HG02870 (cell line): Measurements from ENCODE around the gene CACNA1B.
"Not testable (repeated sequence)": the region's sequence is repeated elsewhere in the genome, so short reads cannot be mapped to it uniquely, and the experiment has no call there.

ENCODE experiments used
- ATAC-seq: cut with Tn5 transposase; IDR thresholded peaks from one replicate; pipeline ENCODE4 v1.9.1; 2021; ENCODE audit warnings: mild to moderate bottlenecking, moderate library complexity; ENCODE audit not compliant: unreplicated experiment

CACNA1B gene

DNA sequence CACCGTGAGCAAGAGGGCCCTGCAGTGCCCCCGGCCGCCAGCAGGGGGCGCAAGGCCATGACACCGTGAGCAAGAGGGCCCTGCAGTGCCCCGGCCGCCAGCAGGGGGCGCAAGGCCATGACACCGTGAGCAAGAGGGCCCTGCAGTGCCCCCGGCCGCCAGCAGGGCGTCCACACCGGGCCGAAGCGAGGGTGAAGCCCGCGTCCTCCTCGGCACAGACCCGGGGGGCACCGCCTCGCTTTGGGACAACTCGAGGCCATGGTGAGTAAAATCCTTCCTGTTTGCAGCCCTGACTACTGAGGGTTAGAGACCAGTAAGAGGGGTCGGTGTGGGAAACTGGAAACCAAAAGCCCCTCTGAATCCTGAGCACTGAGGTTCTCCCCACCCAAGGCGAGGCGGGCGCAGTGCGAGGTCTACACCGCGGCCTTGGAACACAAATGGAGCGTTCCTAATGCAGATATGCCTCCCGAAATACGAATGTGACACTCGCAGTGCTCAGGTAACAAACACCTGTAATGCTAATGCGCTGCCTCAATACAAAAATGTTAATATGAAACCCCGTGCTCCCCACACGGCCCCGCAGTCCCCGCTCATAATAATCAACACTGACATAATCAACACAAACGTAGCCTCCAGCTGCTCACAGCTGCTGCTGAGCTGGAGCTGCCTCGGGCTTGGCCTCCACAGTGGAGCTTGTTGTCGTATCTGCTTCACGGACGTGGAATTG, 249.4 kb downstream of the CACNA1B start:
- ATAC-seq: not testable (repeated sequence)

DNA sequence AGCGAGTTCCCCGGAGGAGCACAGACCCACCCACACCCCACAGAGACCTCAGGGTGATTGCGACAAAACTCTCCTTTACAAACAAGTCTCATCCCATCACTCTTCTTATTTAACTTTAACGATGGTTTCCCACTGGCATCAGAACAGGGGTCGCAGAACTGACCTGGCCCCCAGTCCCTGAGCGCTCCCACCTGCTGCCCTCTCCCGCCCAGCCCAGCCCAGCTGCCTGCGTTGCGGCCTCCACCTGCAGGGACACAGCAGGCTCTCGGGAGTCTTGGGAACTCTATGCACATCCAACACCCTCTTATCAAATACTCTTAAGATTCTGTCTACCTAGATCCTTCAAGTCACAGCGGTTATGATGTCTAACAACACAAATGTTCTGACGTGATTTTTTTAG, 250.4 kb downstream of the CACNA1B start:
- not testable (repeated sequence) for ATAC-seq

DNA sequence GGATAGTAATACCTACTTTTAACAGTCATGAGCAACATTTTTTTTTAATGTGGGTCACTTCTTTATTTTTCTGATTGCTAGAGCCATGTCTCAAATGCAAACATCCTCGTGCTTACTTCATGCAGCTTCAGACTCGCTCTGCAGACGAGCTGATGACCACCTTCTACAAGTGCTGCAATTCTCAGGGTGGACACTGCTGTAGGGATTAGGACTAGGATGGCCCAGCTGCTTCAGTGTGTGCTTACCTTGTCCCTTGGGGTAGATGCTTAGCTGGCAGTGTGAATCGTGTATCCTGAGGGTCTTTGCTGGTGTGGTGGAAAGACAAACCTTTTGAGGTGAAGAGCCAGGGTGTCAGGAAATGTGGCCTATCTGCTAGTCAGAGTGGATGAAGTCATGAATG, 251.7 kb downstream of the CACNA1B start:
- not testable (repeated sequence) for ATAC-seq

GRCh38 chr9:138132946-138133705, 255.5 kb downstream of the CACNA1B start:
- ATAC-seq: not testable (repeated sequence)

GRCh38 chr9:138134581-138134980, 257.0 kb downstream of the CACNA1B start:
- ATAC-seq: not testable (repeated sequence)

GRCh38 chr9:138139096-138139495, 261.5 kb downstream of the CACNA1B start:
- not testable (repeated sequence) for ATAC-seq

GRCh38 chr9:138140980-138141379, 263.4 kb downstream of the CACNA1B start:
- ATAC-seq: not testable (repeated sequence)

GRCh38 chr9:138142528-138143244, 265.1 kb downstream of the CACNA1B start:
- not testable (repeated sequence) for ATAC-seq

DNA sequence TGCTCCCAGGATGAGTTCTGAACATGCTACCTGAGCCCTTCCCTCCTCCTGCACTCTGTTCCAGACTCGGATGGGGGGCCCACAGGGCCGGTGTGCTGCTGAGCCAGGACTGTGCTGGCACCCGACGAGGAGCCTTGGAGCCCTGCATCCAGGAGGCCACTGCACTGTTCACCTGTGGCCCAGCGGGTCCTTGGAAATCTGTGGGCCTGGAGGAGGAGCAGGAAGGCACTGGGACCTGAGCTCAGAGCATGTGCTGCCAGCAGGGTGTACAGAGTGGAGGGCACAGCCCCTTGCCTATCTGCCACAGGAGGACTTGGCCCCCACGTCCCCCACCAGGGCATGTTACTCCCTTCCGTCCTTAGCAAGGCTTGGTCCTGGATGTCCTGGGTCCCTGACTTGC, 265.9 kb downstream of the CACNA1B start:
- ATAC-seq: not testable (repeated sequence)

DNA sequence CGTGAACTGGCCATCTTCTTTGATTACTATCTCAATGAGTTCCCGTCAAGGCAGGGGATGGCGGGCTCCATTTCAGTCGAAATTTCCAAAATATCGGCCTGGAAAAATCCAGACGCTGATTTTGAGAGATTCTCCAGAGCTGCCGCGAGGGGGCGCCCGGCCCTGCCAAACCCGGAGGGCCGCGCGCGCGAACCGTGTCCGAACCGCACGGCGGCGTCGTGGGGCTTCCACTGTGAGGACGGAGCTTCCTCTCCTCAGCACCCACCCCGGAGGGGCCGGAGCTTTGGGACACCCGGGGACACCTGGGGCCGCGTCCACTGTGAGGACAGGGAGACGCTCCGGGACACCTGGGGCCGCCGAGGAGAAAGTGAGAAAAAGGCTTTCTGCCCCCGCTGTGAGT, 270.0 kb downstream of the CACNA1B start:
- not testable (repeated sequence) for ATAC-seq

GRCh38 chr9:138149672-138150656, 272.4 kb downstream of the CACNA1B start:
- ATAC-seq: not testable (repeated sequence)

DNA sequence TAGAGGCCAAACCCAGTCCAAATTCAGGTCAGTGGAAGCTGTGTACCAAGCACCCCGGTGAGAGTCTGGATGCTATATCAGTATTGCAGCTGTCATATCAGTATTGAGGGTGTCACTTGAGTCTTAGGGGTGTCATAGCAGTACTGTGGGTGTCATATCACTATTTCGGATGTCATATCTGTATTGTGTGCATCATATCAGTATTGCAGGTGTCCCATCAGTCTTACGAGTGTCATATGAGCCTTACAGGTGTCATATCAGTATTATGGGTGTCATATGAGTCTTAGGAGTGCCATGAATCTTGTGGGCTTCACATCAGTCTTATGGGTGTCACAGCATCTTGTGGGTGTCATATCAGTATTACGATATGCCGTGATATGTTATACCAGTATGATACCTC, 278.2 kb downstream of the CACNA1B start:
- not testable (repeated sequence) for ATAC-seq

GRCh38 chr9:138166793-138167192, 289.2 kb downstream of the CACNA1B start:
- ATAC-seq: not testable (repeated sequence)
